Astrocyte of the cerebellum (primary cell): ENCODE results near the gene GRHL1.

Experiments
- DNase-seq: peaks from one replicate; pipeline ENCODE4 v3.0.0-alpha.2; 2011; ENCODE audit warnings: low read depth
- H3K4me3 ChIP-seq: 2 replicates; pipeline ENCODE4 v1.5.1; 2011; ENCODE audit warnings: mild to moderate bottlenecking, low read depth, low read length, moderate library complexity
- CTCF ChIP-seq: IDR thresholded peaks from 2 replicates; pipeline ENCODE4 v1.5.1; 2012; ENCODE audit warnings: low read length, low read depth, moderate library complexity, mild to moderate bottlenecking; ENCODE audit errors: missing control alignments
- in situ Hi-C: cut with HindIII; loops from 2 replicates; pipeline ENCODE4 v1.10.0; 2017; ENCODE audit warnings: low sequenced_read_pairs

GRHL1 gene

GRCh38 chr2:9971105-9971818 lies 19.8 kb downstream of the GRHL1 start:
- in situ Hi-C loops, result loop anchor here (5.0 kb wide), 1 partner anchor 134 kb away; no protein-coding TSS in a partner anchor

GRCh38 chr2:9971890-9972289 lies 20.4 kb downstream of the GRHL1 start:
- no peak overlapping the region for H3K4me3 ChIP-seq
- TF ChIP-seq CTCF, result no peak
- in situ Hi-C loops, result loop anchor here (5.0 kb wide), 1 partner anchor 135 kb away; no protein-coding TSS in a partner anchor
- DNase-seq, result no peak

More at GRCh38 chr2:9971105-9971818, 19.8 kb downstream of the GRHL1 start:
- no peak for TF ChIP-seq CTCF
- no peak for DNase-seq
- H3K4me3 ChIP-seq, result no peak overlapping the region

- in situ Hi-C loops, result loop anchor here (5.0 kb wide), 1 partner anchor 136 kb away; no protein-coding TSS in a partner anchor
- TF ChIP-seq CTCF, result no peak
- DNase-seq, result no peak
- H3K4me3 ChIP-seq, result no peak overlapping the region
These were observed 21.4 kb downstream of the GRHL1 start for GRCh38 chr2:9972621-9973479.

GRCh38 chr2:9973690-9974089 lies 22.2 kb downstream of the GRHL1 start:
- in situ Hi-C loops, result loop anchor here (5.0 kb wide), 1 partner anchor 136 kb away; no protein-coding TSS in a partner anchor
- no peak for DNase-seq
- no peak for TF ChIP-seq CTCF
- H3K4me3 ChIP-seq, result no peak overlapping the region

- H3K4me3 ChIP-seq, result no peak overlapping the region
- no peak for DNase-seq
- in situ Hi-C loops, result loop anchor here (5.0 kb wide), 1 partner anchor 137 kb away; no protein-coding TSS in a partner anchor
- no peak for TF ChIP-seq CTCF
These were observed 22.9 kb downstream of the GRHL1 start for GRCh38 chr2:9974343-9974742.

- no peak for DNase-seq
- no peak overlapping the region for H3K4me3 ChIP-seq
- in situ Hi-C loops, result no loop called here
- TF ChIP-seq CTCF, result no peak
These were observed 23.8 kb downstream of the GRHL1 start for GRCh38 chr2:9975328-9975727.
